ENCODE results near the gene IL32. TPM values are rescaled to one million over a fixed set of nuclear protein-coding genes. Genes with fewer than 3 reads are reported as not detected.

Gene IL32
- total RNA-seq, 2 experiments from 2014 or later = 378 to 383 TPM

GRCh38 chr16:3112881-3113574 is 47.6 kb downstream of the IL32 start:
- DNase-seq = no peak
- no peaks in the 10 kb centered on the region for H3K27me3 Mint-ChIP-seq
- Histone ChIP-seq H3K27me3 (ENCODE audit: control insufficient read depth in 1 of 2, insufficient read depth in 2 of 2, low read length in 2 of 2) (no peaks in the 10 kb centered on the region), H3K4me3 (ENCODE audit: low read length) (no peak overlapping the region), H3K27ac (ENCODE audit: low read depth in 1 of 2, low read length in 2 of 2) (no peak overlapping the region), H3K9me3 (ENCODE audit: control insufficient read depth in 1 of 2, insufficient read depth in 1 of 2, low read length in 2 of 2) (no peaks in the 10 kb centered on the region), H3K36me3 (ENCODE audit: insufficient read depth, low read length) (no peaks in the 10 kb centered on the region), H3K4me1 (ENCODE audit: insufficient read depth, low read length) (no peaks in the 10 kb centered on the region)
- H3K4me1 Mint-ChIP-seq (ENCODE audit: low read depth) = no peaks in the 10 kb centered on the region
- H3K4me3 Mint-ChIP-seq = no peak overlapping the region
- CTCF ChIA-PET = no interaction called here
- no peaks in the 10 kb centered on the region for H3K9me3 Mint-ChIP-seq
- H3K27ac Mint-ChIP-seq = no peak overlapping the region
- TF ChIP-seq CTCF (IDR thresholded peaks at IDR 0.05) = no peak
- ATAC-seq (ENCODE audit: poor library complexity) = no peak
- POLR2A ChIA-PET = interaction anchor here (2.3 kb wide), 1 partner anchor 11 kb away, joined by 8 read pairs; no protein-coding TSS in a partner anchor
- peaks cover 4% of the 10 kb centered on the region for H3K36me3 Mint-ChIP-seq (ENCODE audit: low read depth)
- intact Hi-C loops (cut with DNase I, micrococcal nuclease) = no loop called here

- ChIA-PET POLR2A (interaction anchor here (2.3 kb wide), 1 partner anchor 12 kb away, joined by 8 read pairs; no protein-coding TSS in a partner anchor), CTCF (interaction anchor here (1.6 kb wide), 1 partner anchor 15 kb away, joined by 4 read pairs; no protein-coding TSS in a partner anchor)
- no peak overlapping the region for H3K27ac ChIP-seq (ENCODE audit: low read depth in 1 of 2, low read length in 2 of 2)
- H3K4me1 Mint-ChIP-seq (ENCODE audit: low read depth) = no peaks in the 10 kb centered on the region
- no peak overlapping the region for H3K4me3 Mint-ChIP-seq
- H3K36me3 ChIP-seq (ENCODE audit: insufficient read depth, low read length) = no peaks in the 10 kb centered on the region
- no peak for ATAC-seq (ENCODE audit: poor library complexity)
- H3K27me3 ChIP-seq (ENCODE audit: control insufficient read depth in 1 of 2, insufficient read depth in 2 of 2, low read length in 2 of 2) = no peaks in the 10 kb centered on the region
- no peaks in the 10 kb centered on the region for H3K9me3 Mint-ChIP-seq
- TF ChIP-seq CTCF (IDR thresholded peaks at IDR 0.05) = no peak
- no peaks in the 10 kb centered on the region for H3K27me3 Mint-ChIP-seq
- no peak overlapping the region for H3K4me3 ChIP-seq (ENCODE audit: low read length)
- H3K27ac Mint-ChIP-seq = no peak overlapping the region
- H3K36me3 Mint-ChIP-seq (ENCODE audit: low read depth) = peaks cover 4% of the 10 kb centered on the region
- no peaks in the 10 kb centered on the region for H3K9me3 ChIP-seq (ENCODE audit: control insufficient read depth in 1 of 2, insufficient read depth in 1 of 2, low read length in 2 of 2)
- H3K4me1 ChIP-seq (ENCODE audit: insufficient read depth, low read length) = no peaks in the 10 kb centered on the region
- intact Hi-C loops (cut with DNase I, micrococcal nuclease) = no loop called here
- DNase-seq = no peak
Measured at GRCh38 chr16:3113765-3114479, 48.5 kb downstream of the IL32 start.

DNA sequence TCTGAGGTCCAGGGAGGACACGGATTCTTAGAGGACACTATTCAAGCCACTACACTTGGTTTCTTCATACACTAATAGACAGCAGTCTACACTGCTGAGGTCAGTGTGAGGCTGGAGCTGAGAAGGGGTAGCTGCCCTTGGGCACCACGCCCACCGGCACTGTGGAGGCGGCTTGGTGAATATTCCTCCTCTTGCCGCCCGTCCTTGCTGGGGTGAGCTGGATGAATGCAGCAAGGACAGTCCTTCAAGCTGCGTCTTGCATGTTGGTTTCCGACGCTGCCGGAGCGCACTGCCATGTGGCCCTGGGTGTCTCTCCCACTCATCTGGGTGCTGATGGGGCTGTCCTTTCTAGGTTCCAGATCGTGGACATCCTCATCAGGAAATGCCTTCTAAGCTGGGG is 49.6 kb downstream of the IL32 start:
- no peaks in the 10 kb centered on the region for H3K9me3 ChIP-seq (ENCODE audit: control insufficient read depth in 1 of 2, insufficient read depth in 1 of 2, low read length in 2 of 2)
- DNase-seq (no peak), ATAC-seq (ENCODE audit: poor library complexity) (no peak)
- intact Hi-C loops (cut with DNase I, micrococcal nuclease) = no loop called here
- no peak overlapping the region for H3K4me3 ChIP-seq (ENCODE audit: low read length)
- Mint-ChIP-seq H3K27ac (no peak overlapping the region), H3K27me3 (no peaks in the 10 kb centered on the region), H3K36me3 (ENCODE audit: low read depth) (peaks cover 4% of the 10 kb centered on the region), H3K4me3 (no peak overlapping the region), H3K4me1 (ENCODE audit: low read depth) (no peaks in the 10 kb centered on the region), H3K9me3 (no peaks in the 10 kb centered on the region)
- ChIA-PET POLR2A (no interaction called here), CTCF (interaction anchor here (1.6 kb wide), 1 partner anchor 14 kb away, joined by 4 read pairs; no protein-coding TSS in a partner anchor)
- H3K27me3 ChIP-seq (ENCODE audit: control insufficient read depth in 1 of 2, insufficient read depth in 2 of 2, low read length in 2 of 2) = no peaks in the 10 kb centered on the region
- no peak for TF ChIP-seq CTCF (IDR thresholded peaks at IDR 0.05)
- H3K36me3 ChIP-seq (ENCODE audit: insufficient read depth, low read length) = no peaks in the 10 kb centered on the region
- no peak overlapping the region for H3K27ac ChIP-seq (ENCODE audit: low read depth in 1 of 2, low read length in 2 of 2)
- H3K4me1 ChIP-seq (ENCODE audit: insufficient read depth, low read length) = no peaks in the 10 kb centered on the region
